ENCODE results near the gene LSG1.

Gene LSG1

DNA sequence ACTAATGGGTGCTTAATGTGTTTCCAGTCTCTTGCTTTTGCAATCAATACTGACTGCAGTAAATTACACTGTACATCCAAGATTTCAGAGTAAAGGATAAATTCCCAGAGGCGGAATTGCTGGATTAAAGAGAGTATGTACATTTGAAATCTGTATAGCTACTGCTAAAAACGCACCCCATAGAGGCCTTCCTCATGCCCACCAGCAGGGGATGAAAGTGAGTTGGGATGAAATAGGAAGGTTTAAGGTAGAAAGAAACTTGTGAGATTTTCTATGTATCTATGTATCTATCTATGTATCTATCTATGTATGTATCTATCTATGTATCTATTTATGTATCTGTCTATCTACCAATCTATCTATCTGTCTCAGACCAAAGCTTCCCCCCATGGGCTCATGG is 67.2 kb downstream of the LSG1 start:
- H3K23ac ChIP-seq (ENCODE audit: low read length in 2 of 2): no peak overlapping the region
- no peak overlapping the region for H2AFZ ChIP-seq (ENCODE audit: low read depth, low read length)
- H3K27ac ChIP-seq (ENCODE audit: low read length, poor library complexity, severe bottlenecking): no peak overlapping the region
- H2BK120ac ChIP-seq (ENCODE audit: low read depth, low read length): no peak overlapping the region
- no peak overlapping the region for H2BK15ac ChIP-seq (ENCODE audit: low read depth, poor library complexity, severe bottlenecking)
- no peaks in the 10 kb centered on the region for H3K27me3 ChIP-seq (ENCODE audit: control insufficient read depth in 1 of 2, insufficient read depth in 1 of 2, low read length in 2 of 2)
- H4K91ac ChIP-seq (ENCODE audit: low read length): no peak overlapping the region
- no peaks in the 10 kb centered on the region for H3K79me1 ChIP-seq (replicated peaks; ENCODE audit: low read length, poor library complexity, severe bottlenecking)
- no peak overlapping the region for H3K4me3 ChIP-seq (ENCODE audit: insufficient read depth in 1 of 2, low read depth in 1 of 2, low read length in 2 of 2)
- H3K36me3 ChIP-seq (ENCODE audit: control insufficient read depth in 1 of 2, insufficient read depth in 2 of 2, low read depth in 1 of 2, low read length in 2 of 2): peaks cover 26 to 73% of the 10 kb centered on the region in 2 experiments
- H2BK5ac ChIP-seq (ENCODE audit: low read depth, low read length, poor library complexity, severe bottlenecking): no peak overlapping the region
- H2BK12ac ChIP-seq (ENCODE audit: low read length in 2 of 2): no peak overlapping the region
- DNase-seq: no peak
- H2AK5ac ChIP-seq (ENCODE audit: low read length, severe bottlenecking): no peak overlapping the region
- H3K18ac ChIP-seq (ENCODE audit: low read depth in 1 of 2, low read length in 2 of 2): no peak overlapping the region
- H4K8ac ChIP-seq (ENCODE audit: low read length): no peak overlapping the region
- H3K4me2 ChIP-seq (ENCODE audit: low read length, poor library complexity, severe bottlenecking): no peak overlapping the region
- no peak overlapping the region for H3K9ac ChIP-seq (ENCODE audit: low read length)
- H3K14ac ChIP-seq (ENCODE audit: low read length in 2 of 2): no peak overlapping the region
- 100% methylated on average over 1 of the region's 2 CpGs for WGBS
- H3K4ac ChIP-seq (ENCODE audit: low read depth in 1 of 2, low read length in 2 of 2): no peak overlapping the region
- H3K4me1 ChIP-seq (ENCODE audit: control insufficient read depth, insufficient read depth, low read depth, low read length): peaks cover 4% of the 10 kb centered on the region
- H3K9me3 ChIP-seq (ENCODE audit: control insufficient read depth, low read length): no peaks in the 10 kb centered on the region

DNA sequence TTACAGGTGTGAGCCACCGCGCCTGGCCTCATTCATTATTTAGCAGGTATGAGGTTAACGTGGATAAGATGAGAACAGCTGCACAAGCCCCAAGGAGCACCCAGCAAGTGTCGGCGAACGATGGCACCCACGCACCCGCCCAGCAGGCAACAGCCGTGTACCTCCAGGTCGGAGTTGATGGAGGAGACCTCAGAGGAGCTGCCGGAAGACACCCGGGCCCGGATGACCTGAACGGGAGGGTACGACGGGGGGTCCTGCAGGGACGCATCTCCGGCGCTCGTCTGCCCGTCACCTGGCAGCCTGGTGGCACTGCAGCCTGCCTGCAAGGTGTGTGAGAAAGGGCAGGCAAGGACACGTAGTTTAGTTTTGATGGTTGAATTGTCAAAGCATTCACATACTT is 67.9 kb downstream of the LSG1 start:
- Histone ChIP-seq H2AK5ac (ENCODE audit: low read length, severe bottlenecking) (no peak overlapping the region), H3K4me1 (ENCODE audit: control insufficient read depth, insufficient read depth, low read depth, low read length) (peaks cover 7% of the 10 kb centered on the region), H3K4me2 (ENCODE audit: low read length, poor library complexity, severe bottlenecking) (no peak overlapping the region), H3K18ac (ENCODE audit: low read depth in 1 of 2, low read length in 2 of 2) (no peak overlapping the region), H3K4me3 (ENCODE audit: insufficient read depth in 1 of 2, low read depth in 1 of 2, low read length in 2 of 2) (no peak overlapping the region), H3K79me1 (replicated peaks; ENCODE audit: low read length, poor library complexity, severe bottlenecking) (no peaks in the 10 kb centered on the region), H2BK120ac (ENCODE audit: low read depth, low read length) (no peak overlapping the region), H3K9ac (ENCODE audit: low read length) (no peak overlapping the region), H2BK12ac (ENCODE audit: low read length in 2 of 2) (no peak overlapping the region), H3K9me3 (ENCODE audit: control insufficient read depth, low read length) (no peaks in the 10 kb centered on the region), H4K91ac (ENCODE audit: low read length) (no peak overlapping the region), H2BK5ac (ENCODE audit: low read depth, low read length, poor library complexity, severe bottlenecking) (no peak overlapping the region), H3K14ac (ENCODE audit: low read length in 2 of 2) (no peak overlapping the region), H3K4ac (ENCODE audit: low read depth in 1 of 2, low read length in 2 of 2) (no peak overlapping the region), H3K27ac (ENCODE audit: low read length, poor library complexity, severe bottlenecking) (no peak overlapping the region), H4K8ac (ENCODE audit: low read length) (no peak overlapping the region), H3K23ac (ENCODE audit: low read length in 2 of 2) (no peak overlapping the region), H2AFZ (ENCODE audit: low read depth, low read length) (no peak overlapping the region), H2BK15ac (ENCODE audit: low read depth, poor library complexity, severe bottlenecking) (no peak overlapping the region), H3K27me3 (ENCODE audit: control insufficient read depth in 1 of 2, insufficient read depth in 1 of 2, low read length in 2 of 2) (no peaks in the 10 kb centered on the region), H3K36me3 (ENCODE audit: control insufficient read depth in 1 of 2, insufficient read depth in 2 of 2, low read depth in 1 of 2, low read length in 2 of 2) (peaks cover 19 to 66% of the 10 kb centered on the region in 2 experiments)
- WGBS: 97% methylated on average over 22 of the region's 22 CpGs
- no peak for DNase-seq

DNA sequence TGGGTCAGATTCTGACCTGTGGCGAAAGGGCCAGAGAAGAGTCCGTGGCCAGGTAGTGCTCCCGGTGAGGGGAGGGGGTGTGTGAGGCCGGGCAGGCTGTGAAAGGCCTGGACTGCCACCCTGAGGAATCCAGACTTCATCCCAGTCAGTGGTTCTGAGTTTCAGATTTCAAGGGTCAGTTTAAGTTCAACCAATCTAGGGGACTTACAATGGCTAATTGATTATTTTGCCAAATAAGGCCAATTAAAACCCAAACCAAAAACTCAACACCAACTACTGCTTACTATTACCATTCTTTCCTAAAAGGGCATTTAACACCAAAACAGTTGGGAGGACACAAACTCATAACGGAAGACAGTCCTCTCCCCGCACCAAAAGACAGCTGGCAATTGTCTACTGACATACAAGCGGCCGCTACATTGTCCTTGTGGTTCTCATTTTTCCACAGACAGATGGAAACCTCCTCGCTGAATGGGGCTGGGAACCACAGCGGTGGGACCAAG is 69.3 kb downstream of the LSG1 start:
- no peak overlapping the region for H2AFZ ChIP-seq (ENCODE audit: low read depth, low read length)
- H3K9me3 ChIP-seq (ENCODE audit: control insufficient read depth, low read length): no peaks in the 10 kb centered on the region
- H3K79me1 ChIP-seq (replicated peaks; ENCODE audit: low read length, poor library complexity, severe bottlenecking): no peaks in the 10 kb centered on the region
- no peak overlapping the region for H2BK12ac ChIP-seq (ENCODE audit: low read length in 2 of 2)
- no peak overlapping the region for H2AK5ac ChIP-seq (ENCODE audit: low read length, severe bottlenecking)
- H3K14ac ChIP-seq (ENCODE audit: low read length in 2 of 2): no peak overlapping the region
- H3K18ac ChIP-seq (ENCODE audit: low read depth in 1 of 2, low read length in 2 of 2): no peak overlapping the region
- no peak overlapping the region for H2BK5ac ChIP-seq (ENCODE audit: low read depth, low read length, poor library complexity, severe bottlenecking)
- no peak overlapping the region for H3K4ac ChIP-seq (ENCODE audit: low read depth in 1 of 2, low read length in 2 of 2)
- no peaks in the 10 kb centered on the region for H3K27me3 ChIP-seq (ENCODE audit: control insufficient read depth in 1 of 2, insufficient read depth in 1 of 2, low read length in 2 of 2)
- no peak overlapping the region for H3K4me3 ChIP-seq (ENCODE audit: insufficient read depth in 1 of 2, low read depth in 1 of 2, low read length in 2 of 2)
- no peak overlapping the region for H4K8ac ChIP-seq (ENCODE audit: low read length)
- WGBS: 88% methylated on average over 10 of the region's 10 CpGs
- no peak overlapping the region for H2BK15ac ChIP-seq (ENCODE audit: low read depth, poor library complexity, severe bottlenecking)
- no peak overlapping the region for H3K4me2 ChIP-seq (ENCODE audit: low read length, poor library complexity, severe bottlenecking)
- H3K27ac ChIP-seq (ENCODE audit: low read length, poor library complexity, severe bottlenecking): no peak overlapping the region
- no peak overlapping the region for H3K9ac ChIP-seq (ENCODE audit: low read length)
- no peak overlapping the region for H2BK120ac ChIP-seq (ENCODE audit: low read depth, low read length)
- peaks cover 15% of the 10 kb centered on the region for H3K4me1 ChIP-seq (ENCODE audit: control insufficient read depth, insufficient read depth, low read depth, low read length)
- no peak overlapping the region for H4K91ac ChIP-seq (ENCODE audit: low read length)
- peak; percentile 45 for DNase-seq
- H3K36me3 ChIP-seq (ENCODE audit: control insufficient read depth in 1 of 2, insufficient read depth in 2 of 2, low read depth in 1 of 2, low read length in 2 of 2): peaks cover 18 to 58% of the 10 kb centered on the region in 2 experiments
- no peak overlapping the region for H3K23ac ChIP-seq (ENCODE audit: low read length in 2 of 2)

DNA sequence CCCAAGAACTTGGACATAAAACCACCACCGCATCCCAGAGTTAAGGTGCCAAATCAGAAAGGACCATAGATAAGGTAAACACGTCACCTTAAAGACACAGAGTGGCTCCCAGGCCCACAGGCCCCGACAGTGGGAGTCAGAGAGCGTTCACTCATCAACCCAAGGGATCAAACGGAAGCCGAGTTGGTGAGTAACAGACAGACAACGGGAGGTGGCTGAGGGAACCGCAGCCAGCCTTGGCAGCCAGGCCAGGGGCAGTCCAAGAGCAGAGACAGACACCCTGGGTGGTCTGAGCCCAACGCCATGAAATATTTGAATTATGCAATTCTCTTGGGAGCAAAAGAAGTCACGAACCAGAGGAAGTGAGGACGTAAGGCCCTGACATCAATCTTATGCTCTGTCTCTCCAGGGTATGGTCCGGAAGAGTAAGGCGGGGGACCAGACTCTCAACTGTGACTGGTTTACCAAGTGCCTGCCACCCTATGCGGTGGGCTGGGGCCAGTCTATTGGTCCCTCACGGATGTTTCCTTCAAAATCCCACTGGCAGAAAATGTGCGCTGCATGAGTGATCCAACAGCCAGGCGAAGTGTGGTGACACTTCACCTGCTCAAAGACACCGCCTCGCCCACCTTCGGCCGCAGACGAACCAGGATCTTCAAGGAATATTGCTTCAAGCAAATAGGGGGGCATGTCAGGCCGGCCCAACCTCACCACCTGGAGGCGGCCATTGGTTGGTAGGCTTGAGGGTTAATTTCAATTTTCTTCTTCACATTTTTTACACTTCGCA is 73.0 kb downstream of the LSG1 start:
- Histone ChIP-seq H3K14ac (ENCODE audit: low read length in 2 of 2) (no peak overlapping the region), H3K9me3 (ENCODE audit: control insufficient read depth, low read length) (no peaks in the 10 kb centered on the region), H3K4ac (ENCODE audit: low read depth in 1 of 2, low read length in 2 of 2) (no peak overlapping the region), H3K36me3 (ENCODE audit: control insufficient read depth in 1 of 2, insufficient read depth in 2 of 2, low read depth in 1 of 2, low read length in 2 of 2) (peaks cover 15 to 44% of the 10 kb centered on the region in 2 experiments), H2BK15ac (ENCODE audit: low read depth, poor library complexity, severe bottlenecking) (no peak overlapping the region), H3K9ac (ENCODE audit: low read length) (no peak overlapping the region), H3K18ac (ENCODE audit: low read depth in 1 of 2, low read length in 2 of 2) (peak overlapping the region in 1 of 2 experiments; percentile 14), H4K8ac (ENCODE audit: low read length) (peak overlapping the region; percentile 79), H2BK12ac (ENCODE audit: low read length in 2 of 2) (peak overlapping the region in 1 of 2 experiments; percentile 14), H3K4me1 (ENCODE audit: control insufficient read depth, insufficient read depth, low read depth, low read length) (peaks cover 14% of the 10 kb centered on the region), H2AFZ (ENCODE audit: low read depth, low read length) (no peak overlapping the region), H2BK120ac (ENCODE audit: low read depth, low read length) (no peak overlapping the region), H3K27me3 (ENCODE audit: control insufficient read depth in 1 of 2, insufficient read depth in 1 of 2, low read length in 2 of 2) (no peaks in the 10 kb centered on the region), H3K4me2 (ENCODE audit: low read length, poor library complexity, severe bottlenecking) (no peak overlapping the region), H3K4me3 (ENCODE audit: insufficient read depth in 1 of 2, low read depth in 1 of 2, low read length in 2 of 2) (no peak overlapping the region), H3K27ac (ENCODE audit: low read length, poor library complexity, severe bottlenecking) (peak overlapping the region; percentile 67), H3K79me1 (replicated peaks; ENCODE audit: low read length, poor library complexity, severe bottlenecking) (no peaks in the 10 kb centered on the region), H2AK5ac (ENCODE audit: low read length, severe bottlenecking) (no peak overlapping the region), H4K91ac (ENCODE audit: low read length) (no peak overlapping the region), H2BK5ac (ENCODE audit: low read depth, low read length, poor library complexity, severe bottlenecking) (no peak overlapping the region), H3K23ac (ENCODE audit: low read length in 2 of 2) (no peak overlapping the region)
- DNase-seq: peak; percentile 95
- WGBS: 65% methylated on average over 25 of the region's 25 CpGs
